MG63 (cell line): ENCODE results near the gene NOG. TPM values are rescaled to one million over a fixed set of nuclear protein-coding genes. Genes with fewer than 3 reads are reported as not detected.

Experiments
- DNase-seq: peaks from one replicate; pipeline ENCODE4 v3.0.0-alpha.2; 2020
- H3K27me3 ChIP-seq: fragments of 250-450 bp; sonication (Bioruptor Pico); 2 replicates; pipeline ENCODE4 v1.5.1; 2020; ENCODE audit warnings: mild to moderate bottlenecking, moderate library complexity
- H3K36me3 ChIP-seq: fragments of 250-450 bp; sonication (Bioruptor Pico); 2 replicates; pipeline ENCODE4 v1.5.1; 2020; ENCODE audit warnings: mild to moderate bottlenecking, moderate library complexity
- H3K4me3 ChIP-seq: fragments of 250-450 bp; sonication (Bioruptor Pico); 2 replicates; pipeline ENCODE4 v1.5.1; 2020; ENCODE audit warnings: mild to moderate bottlenecking, moderate library complexity
- H3K9me3 ChIP-seq: fragments of 250-450 bp; sonication (Bioruptor Pico); 2 replicates; pipeline ENCODE4 v1.5.1; 2020; ENCODE audit warnings: mild to moderate bottlenecking, moderate library complexity
- total RNA-seq: library from RNA; depleted of rRNA; stranded (reverse); fragments of >200 nt; shearing (Covaris generic); gene quantifications from 2 replicates; pipeline ENCODE4 v1.2.3, GENCODE V29; 2014; ENCODE audit warnings: low replicate concordance; rRNA removed

Gene NOG
- total RNA-seq: 7.0 and 7.7 TPM in 2 replicates

GRCh38 chr17:56593646-56594319 is at the start of gene NOG:
Gene NOG (plus strand): TSS chr17:56593699. CDS start chr17:56594224, 525 bp downstream.
- Histone ChIP-seq H3K36me3 (no peaks in the 10 kb centered on the region), H3K4me3 (peak within 1 kb of the TSS; percentile 60), H3K9me3 (no peaks in the 10 kb centered on the region), H3K27me3 (peaks cover 19% of the 10 kb centered on the region)
- peak; percentile 81 for DNase-seq

- DNase-seq: no peak
- H3K36me3 ChIP-seq: no peaks in the 10 kb centered on the region
- H3K27me3 ChIP-seq: no peaks in the 10 kb centered on the region
- no peak overlapping the region for H3K4me3 ChIP-seq
- H3K9me3 ChIP-seq: no peaks in the 10 kb centered on the region
Measured at GRCh38 chr17:56545106-56545505, 48.4 kb upstream of the NOG start.

- no peak overlapping the region for H3K4me3 ChIP-seq
- no peaks in the 10 kb centered on the region for H3K36me3 ChIP-seq
- no peaks in the 10 kb centered on the region for H3K9me3 ChIP-seq
- no peak for DNase-seq
- no peaks in the 10 kb centered on the region for H3K27me3 ChIP-seq
Measured at GRCh38 chr17:56545930-56546329, 47.6 kb upstream of the NOG start.

- Histone ChIP-seq H3K9me3 (no peaks in the 10 kb centered on the region), H3K27me3 (no peaks in the 10 kb centered on the region), H3K4me3 (no peak overlapping the region), H3K36me3 (no peaks in the 10 kb centered on the region)
- peak; percentile 14 for DNase-seq
Measured at GRCh38 chr17:56548661-56549060, 44.8 kb upstream of the NOG start.

DNA sequence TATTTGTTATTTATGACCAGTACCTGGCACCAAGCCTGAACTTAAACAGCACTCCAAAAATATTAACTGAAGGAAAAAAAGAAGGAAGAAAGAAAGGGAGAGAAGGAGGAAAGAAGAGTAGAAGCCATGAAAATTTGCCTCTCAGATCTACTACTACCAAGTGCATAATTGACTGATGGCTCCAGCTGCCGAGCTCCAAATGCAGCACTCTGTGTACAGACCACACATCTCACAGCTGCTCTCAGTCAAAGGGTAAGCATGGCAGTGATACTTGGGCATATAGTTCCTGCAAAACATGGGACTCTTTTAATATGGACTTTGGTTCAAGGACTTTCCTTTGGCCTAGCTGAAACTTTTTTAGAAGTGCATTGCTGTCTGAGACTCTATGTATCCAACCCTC is 44.0 kb upstream of the NOG start:
- H3K27me3 ChIP-seq: no peaks in the 10 kb centered on the region
- no peak overlapping the region for H3K4me3 ChIP-seq
- no peaks in the 10 kb centered on the region for H3K36me3 ChIP-seq
- H3K9me3 ChIP-seq: no peaks in the 10 kb centered on the region
- no peak for DNase-seq

- Histone ChIP-seq H3K36me3 (no peaks in the 10 kb centered on the region), H3K4me3 (no peak overlapping the region), H3K9me3 (no peaks in the 10 kb centered on the region), H3K27me3 (no peaks in the 10 kb centered on the region)
- DNase-seq: no peak
Measured at GRCh38 chr17:56557682-56558081, 35.8 kb upstream of the NOG start.

DNA sequence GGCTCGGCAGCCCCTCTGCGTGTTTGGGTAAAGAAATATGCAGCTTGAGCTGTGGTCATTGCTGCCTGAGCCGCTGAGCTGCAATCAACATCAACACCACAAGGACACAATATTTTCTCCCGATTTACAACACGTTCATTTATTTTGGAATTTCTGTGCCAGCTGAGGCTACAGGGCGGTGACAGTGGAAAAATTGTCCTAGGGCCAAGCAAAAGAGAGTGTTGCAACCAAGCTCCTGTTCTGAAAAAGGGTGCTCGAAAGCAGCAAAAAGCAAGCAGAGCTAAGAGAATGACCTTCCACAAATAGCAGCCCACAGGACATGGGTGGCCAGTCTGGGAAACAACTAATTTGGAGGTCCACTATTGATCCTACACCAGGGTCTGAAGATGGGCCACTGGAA is 35.4 kb upstream of the NOG start:
- Histone ChIP-seq H3K4me3 (no peak overlapping the region), H3K27me3 (no peaks in the 10 kb centered on the region), H3K36me3 (no peaks in the 10 kb centered on the region), H3K9me3 (no peaks in the 10 kb centered on the region)
- no peak for DNase-seq

DNA sequence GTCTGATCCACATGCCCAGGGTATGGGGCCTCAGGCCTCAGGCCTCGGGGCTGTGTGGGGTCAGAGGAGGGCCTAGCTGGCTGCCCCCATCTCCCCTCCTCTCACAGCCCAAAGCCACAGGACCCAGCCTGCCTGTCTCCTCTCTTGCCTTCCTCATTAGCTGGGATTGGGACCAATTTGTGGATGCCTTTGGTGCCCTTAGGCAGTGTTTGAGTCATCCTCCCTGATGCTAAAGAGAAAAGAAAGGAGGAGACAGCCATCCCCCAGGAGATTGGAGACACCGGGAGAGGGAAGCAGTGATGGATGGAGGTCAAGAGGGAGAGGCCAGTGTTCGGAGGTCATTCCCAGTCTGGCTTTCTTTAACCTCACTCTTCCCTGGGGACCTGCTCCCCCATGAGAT is 23.3 kb upstream of the NOG start:
- DNase-seq: no peak
- Histone ChIP-seq H3K27me3 (no peaks in the 10 kb centered on the region), H3K36me3 (no peaks in the 10 kb centered on the region), H3K9me3 (no peaks in the 10 kb centered on the region), H3K4me3 (no peak overlapping the region)

- H3K4me3 ChIP-seq: no peak overlapping the region
- no peaks in the 10 kb centered on the region for H3K9me3 ChIP-seq
- no peak for DNase-seq
- H3K36me3 ChIP-seq: no peaks in the 10 kb centered on the region
- no peaks in the 10 kb centered on the region for H3K27me3 ChIP-seq
Measured at GRCh38 chr17:56571456-56571855, 22.0 kb upstream of the NOG start.

- Histone ChIP-seq H3K4me3 (no peak overlapping the region), H3K9me3 (no peaks in the 10 kb centered on the region), H3K27me3 (no peaks in the 10 kb centered on the region), H3K36me3 (no peaks in the 10 kb centered on the region)
- no peak for DNase-seq
Measured at GRCh38 chr17:56577190-56577842, 16.2 kb upstream of the NOG start.

- Histone ChIP-seq H3K4me3 (no peak overlapping the region), H3K9me3 (no peaks in the 10 kb centered on the region), H3K36me3 (no peaks in the 10 kb centered on the region), H3K27me3 (no peaks in the 10 kb centered on the region)
- DNase-seq: no peak
Measured at GRCh38 chr17:56577843-56578204, 15.7 kb upstream of the NOG start.

- Histone ChIP-seq H3K4me3 (no peak overlapping the region), H3K27me3 (no peaks in the 10 kb centered on the region; the same call in 1 of the 2 replicates), H3K9me3 (no peaks in the 10 kb centered on the region), H3K36me3 (no peaks in the 10 kb centered on the region)
- no peak for DNase-seq
Measured at GRCh38 chr17:56581635-56582627, 11.6 kb upstream of the NOG start.

DNA sequence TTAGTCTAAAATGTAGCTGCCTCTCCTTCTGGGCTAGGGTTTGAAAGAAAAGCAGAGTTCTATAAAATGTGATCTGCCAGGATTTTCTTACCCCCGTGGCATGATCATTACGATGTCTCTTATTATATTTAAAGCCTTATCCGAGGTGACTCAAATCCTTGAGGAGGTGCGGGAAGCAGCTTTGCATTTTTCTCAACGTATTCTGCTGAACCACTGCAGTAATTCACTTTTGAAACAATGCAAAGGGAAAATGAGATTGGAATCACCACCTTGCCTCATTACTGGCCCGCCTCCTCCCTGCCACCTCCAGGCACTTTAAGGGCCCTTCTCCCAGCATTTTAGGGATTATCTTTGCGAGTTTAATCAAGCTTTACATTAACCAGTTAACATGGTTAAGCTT is 9.7 kb upstream of the NOG start:
- DNase-seq: no peak
- no peak overlapping the region for H3K4me3 ChIP-seq
- H3K36me3 ChIP-seq: no peaks in the 10 kb centered on the region
- no peaks in the 10 kb centered on the region; the same call in 1 of the 2 replicates for H3K27me3 ChIP-seq
- no peaks in the 10 kb centered on the region for H3K9me3 ChIP-seq

GRCh38 chr17:56587298-56587697 is 6.2 kb upstream of the NOG start:
- H3K9me3 ChIP-seq: no peaks in the 10 kb centered on the region
- no peak overlapping the region for H3K4me3 ChIP-seq
- H3K36me3 ChIP-seq: no peaks in the 10 kb centered on the region
- peaks cover 13% of the 10 kb centered on the region for H3K27me3 ChIP-seq
- no peak for DNase-seq

DNA sequence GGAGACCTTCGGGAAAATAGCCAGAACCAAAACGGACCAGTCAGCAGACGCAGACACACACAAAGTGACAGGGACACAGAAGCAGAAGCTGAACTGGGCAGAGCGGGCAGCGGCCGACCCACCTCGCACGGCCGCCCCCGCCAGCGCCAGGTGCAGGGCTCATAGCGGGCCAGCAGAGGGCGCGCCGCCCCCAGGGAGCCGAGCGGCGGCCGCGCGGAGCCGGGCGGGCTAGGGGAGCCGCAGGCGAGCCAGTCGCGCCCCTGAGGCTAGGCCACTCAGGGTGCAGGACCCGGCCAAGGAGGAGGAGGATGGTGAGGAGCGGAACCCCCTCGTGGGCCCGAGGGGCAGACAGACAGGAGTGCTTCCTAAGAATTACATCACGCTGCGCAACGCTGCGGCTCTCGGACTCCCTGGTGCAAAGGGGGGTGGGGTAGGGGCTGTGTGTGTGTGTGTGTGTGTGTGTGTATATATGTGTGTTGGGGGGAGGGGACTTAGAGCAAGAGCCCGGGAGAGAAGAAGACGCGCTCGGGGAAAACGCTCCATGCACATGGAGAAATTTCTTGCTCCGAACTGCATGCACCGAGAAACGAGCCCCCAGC is 913 bp upstream of the NOG start:
- DNase-seq: peak; percentile 64
- Histone ChIP-seq H3K36me3 (no peaks in the 10 kb centered on the region), H3K9me3 (no peaks in the 10 kb centered on the region), H3K27me3 (peaks cover 19% of the 10 kb centered on the region), H3K4me3 (peak overlapping the region; percentile 60)

DNA sequence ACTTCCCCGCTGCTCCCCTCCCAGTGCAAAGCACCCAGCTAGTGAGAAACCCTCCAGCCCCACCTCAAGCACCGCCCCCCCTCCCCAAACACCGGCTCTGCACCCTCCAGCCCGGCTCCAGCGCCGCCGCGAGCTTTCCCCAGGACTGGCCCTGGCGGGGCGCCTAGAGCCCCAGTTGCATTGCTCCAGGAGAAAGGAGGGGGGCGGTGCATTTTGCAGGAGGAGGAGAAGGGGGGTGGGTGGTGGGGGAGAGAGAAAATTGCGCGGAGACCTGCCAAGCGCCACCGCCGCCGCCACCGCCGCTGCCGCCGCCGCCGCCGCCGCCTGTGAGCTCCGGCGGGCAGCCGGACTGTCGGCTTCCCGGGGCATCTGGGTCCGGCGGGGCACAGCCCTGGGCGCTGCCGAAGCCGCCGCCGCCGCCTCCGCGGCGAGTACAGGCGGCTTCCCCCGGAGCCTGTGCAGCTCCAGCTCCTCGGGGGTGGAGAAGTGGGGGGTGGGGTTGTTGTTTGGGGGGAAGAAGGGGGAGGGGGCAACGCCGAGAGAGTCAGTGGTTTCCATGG is 333 bp upstream of the NOG start:
- H3K4me3 ChIP-seq: peak overlapping the region; percentile 60
- peak; percentile 80 for DNase-seq
- no peaks in the 10 kb centered on the region for H3K9me3 ChIP-seq
- H3K27me3 ChIP-seq: peaks cover 19% of the 10 kb centered on the region
- no peaks in the 10 kb centered on the region for H3K36me3 ChIP-seq
